OCI-LY3 (cell line): Measurements from ENCODE around the gene MBP.

Source experiments
- CTCF ChIP-seq: fragments of 200-600, 300-600 bp; sonication (generic); IDR thresholded peaks from 2 replicates; pipeline ENCODE4 v1.5.1; 2014; ENCODE audit warnings: antibody characterized with exemption, low read length, low read depth
- EZH2phosphoT487 ChIP-seq: fragments of 200-600 bp; shearing (Covaris generic); IDR thresholded peaks from 2 replicates; pipeline ENCODE4 v1.6.1; 2018; ENCODE audit warnings: antibody characterized with exemption, mixed run types, low read depth

GRCh38 chr18:77062518-77063003 lies 70.0 kb downstream of the MBP start:
- TF ChIP-seq EZH2phosphoT487 (no peak), CTCF (no peak)
